ENCODE data around the gene ACBD6. TPM values are rescaled to one million over a fixed set of nuclear protein-coding genes. Genes with fewer than 3 reads are reported as not detected.

ACBD6 gene
- total and polyA plus RNA-seq, 2 donors (not counting 1 experiment from before 2014, with no cell fraction given), result 52.9 to 80.9 TPM

GRCh38 chr1:180489976-180490375 lies 12.4 kb downstream of the ACBD6 start:
- H3K4me2 ChIP-seq (replicated peaks; ENCODE audit: low read depth, low read length, poor library complexity, severe bottlenecking), result no peak overlapping the region
- H3K9ac ChIP-seq (ENCODE audit: low read length), result no peak overlapping the region
- no peaks in the 10 kb centered on the region for H3K4me1 ChIP-seq (ENCODE audit: control insufficient read depth in 2 of 2, insufficient read depth in 2 of 2, low read length in 2 of 2)
- CTCF ChIA-PET, result no interaction called here
- H3K27ac ChIP-seq (ENCODE audit: low read length in 2 of 2), result no peak overlapping the region
- H3K27me3 ChIP-seq (replicated peaks in 1 of 4; ENCODE audit: control extremely low read depth in 1 of 4, control insufficient read depth in 3 of 4, insufficient read depth in 4 of 4, low read length in 3 of 4), result no peaks in the 10 kb centered on the region
- no peak overlapping the region for H3K4me3 ChIP-seq (ENCODE audit: control extremely low read depth in 1 of 5, extremely low read depth in 1 of 5, insufficient read depth in 1 of 5, low read depth in 2 of 5, low read length in 4 of 5)
- intact Hi-C loops (cut with micrococcal nuclease), result no loop called here
- no peak overlapping the region for H3K4me3 Mint-ChIP-seq
- peaks cover 7% of the 10 kb centered on the region for H4K20me1 ChIP-seq (ENCODE audit: control insufficient read depth, insufficient read depth, low read length, poor library complexity, severe bottlenecking)
- H3K4me1 Mint-ChIP-seq, result no peaks in the 10 kb centered on the region
- POLR2A ChIA-PET, result no interaction called here
- H3K36me3 ChIP-seq (replicated peaks in 1 of 2; ENCODE audit: control extremely low read depth in 1 of 2, control insufficient read depth in 1 of 2, extremely low read depth in 1 of 2, insufficient read depth in 2 of 2, low read length in 1 of 2), result peaks cover 0 to 23% of the 10 kb centered on the region in 2 experiments
- H2AFZ ChIP-seq (ENCODE audit: insufficient read depth, low read depth, low read length, poor library complexity, severe bottlenecking), result no peak overlapping the region
- H3K27me3 Mint-ChIP-seq, result no peaks in the 10 kb centered on the region
- H3K9me3 ChIP-seq (ENCODE audit: control extremely low read depth in 1 of 3, control insufficient read depth in 2 of 3, insufficient read depth in 1 of 3, low read length in 2 of 3), result no peaks in the 10 kb centered on the region
- TF ChIP-seq EZH2 (IDR thresholded peaks at IDR 0.05; ENCODE audit: borderline replicate concordance, insufficient read depth, low read depth, low read length, poor library complexity, severe bottlenecking), result no peak
- TF ChIP-seq, protein P1, sequence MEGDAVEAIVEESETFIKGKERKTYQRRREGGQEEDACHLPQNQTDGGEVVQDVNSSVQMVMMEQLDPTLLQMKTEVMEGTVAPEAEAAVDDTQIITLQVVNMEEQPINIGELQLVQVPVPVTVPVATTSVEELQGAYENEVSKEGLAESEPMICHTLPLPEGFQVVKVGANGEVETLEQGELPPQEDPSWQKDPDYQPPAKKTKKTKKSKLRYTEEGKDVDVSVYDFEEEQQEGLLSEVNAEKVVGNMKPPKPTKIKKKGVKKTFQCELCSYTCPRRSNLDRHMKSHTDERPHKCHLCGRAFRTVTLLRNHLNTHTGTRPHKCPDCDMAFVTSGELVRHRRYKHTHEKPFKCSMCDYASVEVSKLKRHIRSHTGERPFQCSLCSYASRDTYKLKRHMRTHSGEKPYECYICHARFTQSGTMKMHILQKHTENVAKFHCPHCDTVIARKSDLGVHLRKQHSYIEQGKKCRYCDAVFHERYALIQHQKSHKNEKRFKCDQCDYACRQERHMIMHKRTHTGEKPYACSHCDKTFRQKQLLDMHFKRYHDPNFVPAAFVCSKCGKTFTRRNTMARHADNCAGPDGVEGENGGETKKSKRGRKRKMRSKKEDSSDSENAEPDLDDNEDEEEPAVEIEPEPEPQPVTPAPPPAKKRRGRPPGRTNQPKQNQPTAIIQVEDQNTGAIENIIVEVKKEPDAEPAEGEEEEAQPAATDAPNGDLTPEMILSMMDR (IDR thresholded peaks at IDR 0.05), result no peak
- no peak overlapping the region for H3K27ac Mint-ChIP-seq
- H3K9me3 Mint-ChIP-seq (ENCODE audit: insufficient read depth), result no peaks in the 10 kb centered on the region
- DNase-seq, result no peak
- H3K79me2 ChIP-seq (ENCODE audit: control insufficient read depth, insufficient read depth, low read length), result peaks cover 7% of the 10 kb centered on the region
- ATAC-seq (ENCODE audit: low read depth), result no peak

DNA sequence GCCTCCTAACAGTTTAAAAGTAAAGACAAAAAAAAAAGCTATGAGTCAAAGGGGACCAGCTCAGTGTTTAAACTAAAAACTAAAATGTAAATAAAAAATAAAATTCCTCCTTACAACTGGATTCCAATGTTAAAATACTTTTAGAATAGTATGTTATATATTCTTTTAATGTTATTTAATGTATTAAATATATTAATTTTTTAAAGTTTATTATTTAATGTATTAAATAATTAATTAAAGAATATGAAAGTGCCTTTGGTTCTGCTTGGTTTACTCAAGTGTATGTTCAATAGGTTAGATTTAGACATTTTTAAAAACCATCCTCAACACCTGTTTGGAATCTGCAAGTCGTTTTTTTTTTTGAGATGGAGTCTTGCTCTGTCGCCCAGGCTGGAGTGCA lies 13.1 kb downstream of the ACBD6 start:
- no peak for ATAC-seq (ENCODE audit: low read depth)
- no peaks in the 10 kb centered on the region for H3K9me3 Mint-ChIP-seq (ENCODE audit: insufficient read depth)
- no peaks in the 10 kb centered on the region for H3K27me3 ChIP-seq (replicated peaks in 1 of 4; ENCODE audit: control extremely low read depth in 1 of 4, control insufficient read depth in 3 of 4, insufficient read depth in 4 of 4, low read length in 3 of 4)
- no peak overlapping the region for H3K4me3 Mint-ChIP-seq
- no peak overlapping the region for H3K4me3 ChIP-seq (ENCODE audit: control extremely low read depth in 1 of 5, extremely low read depth in 1 of 5, insufficient read depth in 1 of 5, low read depth in 2 of 5, low read length in 4 of 5)
- no peak overlapping the region for H3K9ac ChIP-seq (ENCODE audit: low read length)
- H3K36me3 ChIP-seq (replicated peaks in 1 of 2; ENCODE audit: control extremely low read depth in 1 of 2, control insufficient read depth in 1 of 2, extremely low read depth in 1 of 2, insufficient read depth in 2 of 2, low read length in 1 of 2), result peaks cover 0 to 21% of the 10 kb centered on the region in 2 experiments
- peaks cover 7% of the 10 kb centered on the region for H4K20me1 ChIP-seq (ENCODE audit: control insufficient read depth, insufficient read depth, low read length, poor library complexity, severe bottlenecking)
- H3K9me3 ChIP-seq (ENCODE audit: control extremely low read depth in 1 of 3, control insufficient read depth in 2 of 3, insufficient read depth in 1 of 3, low read length in 2 of 3), result no peaks in the 10 kb centered on the region
- DNase-seq, result no peak
- no peaks in the 10 kb centered on the region for H3K27me3 Mint-ChIP-seq
- no peak overlapping the region for H3K27ac Mint-ChIP-seq
- 100% methylated on average over 2 of the region's 2 CpGs for WGBS (ENCODE audit: insufficient coverage)
- H3K4me2 ChIP-seq (replicated peaks; ENCODE audit: low read depth, low read length, poor library complexity, severe bottlenecking), result no peak overlapping the region
- intact Hi-C loops (cut with micrococcal nuclease), result no loop called here
- no peak overlapping the region for H3K27ac ChIP-seq (ENCODE audit: low read length in 2 of 2)
- TF ChIP-seq, protein P1 (IDR thresholded peaks at IDR 0.05), result no peak
- no peak for TF ChIP-seq EZH2 (IDR thresholded peaks at IDR 0.05; ENCODE audit: borderline replicate concordance, insufficient read depth, low read depth, low read length, poor library complexity, severe bottlenecking)
- no peaks in the 10 kb centered on the region for H3K4me1 ChIP-seq (ENCODE audit: control insufficient read depth in 2 of 2, insufficient read depth in 2 of 2, low read length in 2 of 2)
- ChIA-PET CTCF (interaction anchor here (0.7 to 1.5 kb wide), 5 partner anchors 10 to 601 kb away, joined by 3 to 8 read pairs (median 5); partner anchors contain the start of gene ACBD6), POLR2A (no interaction called here)
- H3K79me2 ChIP-seq (ENCODE audit: control insufficient read depth, insufficient read depth, low read length), result peaks cover 7% of the 10 kb centered on the region
- H2AFZ ChIP-seq (ENCODE audit: insufficient read depth, low read depth, low read length, poor library complexity, severe bottlenecking), result no peak overlapping the region
- H3K4me1 Mint-ChIP-seq, result no peaks in the 10 kb centered on the region

All from B cell (primary cell).